HepG2 (cell line): Measurements from ENCODE around the gene TPST2. TPM values are rescaled to one million over a fixed set of nuclear protein-coding genes. Genes with fewer than 3 reads are reported as not detected.

ENCODE experiments used
- CENPT ChIP-seq: sonication (generic); formaldehyde crosslinking; IDR thresholded peaks from 2 replicates; pipeline ENCODE4 v1.8.0; 2022; ENCODE audit warnings: low read depth, mild to moderate bottlenecking, moderate library complexity, missing genetic modification reagents
- ELK4 ChIP-seq: sonication (generic); formaldehyde crosslinking; IDR thresholded peaks from 2 replicates; pipeline ENCODE4 v1.9.0; 2021; ENCODE audit warnings: missing genetic modification reagents, borderline replicate concordance
- MTA3 ChIP-seq: sonication (generic); formaldehyde crosslinking; IDR thresholded peaks from 2 replicates; pipeline ENCODE4 v1.4.0; 2020; ENCODE audit warnings: missing genetic modification reagents
- REL ChIP-seq: sonication (generic); formaldehyde crosslinking; conservative IDR thresholded peaks from 2 replicates; pipeline ENCODE4 v1.8.0; 2022; ENCODE audit warnings: mild to moderate bottlenecking, missing genetic modification reagents, moderate library complexity
- SIX4 ChIP-seq: sonication (generic); formaldehyde crosslinking; IDR thresholded peaks from 2 replicates; pipeline ENCODE4 v1.4.0; 2020; ENCODE audit warnings: missing genetic modification reagents
- SNRNP70 ChIP-seq: fragments of 200-400 bp; formaldehyde crosslinking; IDR thresholded peaks from 2 replicates; pipeline ENCODE4 v1.6.1; 2017; ENCODE audit warnings: mild to moderate bottlenecking, low read depth, low read length, moderate library complexity
- ZNF17 ChIP-seq: sonication (generic); formaldehyde crosslinking; IDR thresholded peaks from 2 replicates; pipeline ENCODE4 v1.5.0; 2020; ENCODE audit warnings: mild to moderate bottlenecking, missing genetic modification reagents
- ZNF18 ChIP-seq: sonication (generic); formaldehyde crosslinking; IDR thresholded peaks from 2 replicates; pipeline ENCODE4 v1.8.0; 2022; ENCODE audit warnings: mild to moderate bottlenecking, missing genetic modification reagents; ENCODE audit not compliant: insufficient replicate concordance
- ZNF232 ChIP-seq: sonication (generic); formaldehyde crosslinking; IDR thresholded peaks from 2 replicates; pipeline ENCODE4 v1.4.0; 2020; ENCODE audit warnings: missing genetic modification reagents, borderline replicate concordance
- ZNF629 ChIP-seq: sonication (generic); formaldehyde crosslinking; conservative IDR thresholded peaks from 2 replicates; pipeline ENCODE4 v1.5.0; 2020; ENCODE audit warnings: missing genetic modification reagents
- ZNF747 ChIP-seq: sonication (generic); formaldehyde crosslinking; IDR thresholded peaks from 2 replicates; pipeline ENCODE4 v1.8.1; 2023; ENCODE audit warnings: missing genetic modification reagents, mild to moderate bottlenecking, borderline replicate concordance
- ZNF879 ChIP-seq: sonication (generic); formaldehyde crosslinking; IDR thresholded peaks from 2 replicates; pipeline ENCODE4 v1.8.1; 2023; ENCODE audit warnings: missing genetic modification reagents
- ZSCAN12 ChIP-seq: sonication (generic); formaldehyde crosslinking; IDR thresholded peaks from 2 replicates; pipeline ENCODE4 v1.9.0; 2021; ENCODE audit warnings: mild to moderate bottlenecking, missing genetic modification reagents
- polyA plus RNA-seq, 8 experiments: library from polyadenylated mRNA; depleted of rRNA in 3 of 8; stranded (reverse) in 7 of 8; unstranded in 1 of 8; fragments of >200 nt; fragmentation: Illumina TruSeq in 4 of 8; extraction: Trizol in 4 of 8; gene quantifications; 2 replicates each; pipeline versions ENCODE4 v1.2.1 to v1.2.3, GENCODE V29; 2011 to 2016; ENCODE audit warnings: low read depth in 4 of 8, missing spikeins in 1 of 8, mixed read lengths in 1 of 8; ENCODE audit not compliant: insufficient read depth in 1 of 8
- total RNA-seq, 5 experiments: library from RNA; depleted of rRNA; stranded (reverse); fragments of >200 nt; fragmentation: Illumina TruSeq; extraction: Trizol; gene quantifications; 2 replicates each; pipeline ENCODE4 v1.2.3, GENCODE V29; 2016; ENCODE audit warnings: low read depth in 1 of 5
- TF ChIP-seq, protein P1 (sequence below): sonication (generic); formaldehyde crosslinking; IDR thresholded peaks from 2 replicates; pipeline ENCODE4 v1.4.0; 2020; ENCODE audit warnings: missing genetic modification reagents
- TF ChIP-seq, protein P2 (sequence below): sonication (generic); formaldehyde crosslinking; IDR thresholded peaks from 2 replicates; pipeline ENCODE4 v1.5.1; 2020; ENCODE audit warnings: mild to moderate bottlenecking, moderate library complexity, missing genetic modification reagents
- TF ChIP-seq, protein P3 (sequence below): sonication (generic); formaldehyde crosslinking; IDR thresholded peaks from 2 replicates; pipeline ENCODE4 v1.8.0; 2022; ENCODE audit warnings: mild to moderate bottlenecking, missing genetic modification reagents

Gene TPST2
- total and polyA plus RNA-seq, 2 of the 13 experiments (the other 11 are each of a cell fraction or from before 2014, with no cell fraction given): 15.2 to 23.8 TPM

GRCh38 chr22:26483439-26484359 lies 106.2 kb downstream of the TPST2 start, which contains the start of the genes HPS4 and SRRD (continued):
- TF ChIP-seq ELK4 (CRISPR knock-in tag): no peak
- TF ChIP-seq, protein P1, sequence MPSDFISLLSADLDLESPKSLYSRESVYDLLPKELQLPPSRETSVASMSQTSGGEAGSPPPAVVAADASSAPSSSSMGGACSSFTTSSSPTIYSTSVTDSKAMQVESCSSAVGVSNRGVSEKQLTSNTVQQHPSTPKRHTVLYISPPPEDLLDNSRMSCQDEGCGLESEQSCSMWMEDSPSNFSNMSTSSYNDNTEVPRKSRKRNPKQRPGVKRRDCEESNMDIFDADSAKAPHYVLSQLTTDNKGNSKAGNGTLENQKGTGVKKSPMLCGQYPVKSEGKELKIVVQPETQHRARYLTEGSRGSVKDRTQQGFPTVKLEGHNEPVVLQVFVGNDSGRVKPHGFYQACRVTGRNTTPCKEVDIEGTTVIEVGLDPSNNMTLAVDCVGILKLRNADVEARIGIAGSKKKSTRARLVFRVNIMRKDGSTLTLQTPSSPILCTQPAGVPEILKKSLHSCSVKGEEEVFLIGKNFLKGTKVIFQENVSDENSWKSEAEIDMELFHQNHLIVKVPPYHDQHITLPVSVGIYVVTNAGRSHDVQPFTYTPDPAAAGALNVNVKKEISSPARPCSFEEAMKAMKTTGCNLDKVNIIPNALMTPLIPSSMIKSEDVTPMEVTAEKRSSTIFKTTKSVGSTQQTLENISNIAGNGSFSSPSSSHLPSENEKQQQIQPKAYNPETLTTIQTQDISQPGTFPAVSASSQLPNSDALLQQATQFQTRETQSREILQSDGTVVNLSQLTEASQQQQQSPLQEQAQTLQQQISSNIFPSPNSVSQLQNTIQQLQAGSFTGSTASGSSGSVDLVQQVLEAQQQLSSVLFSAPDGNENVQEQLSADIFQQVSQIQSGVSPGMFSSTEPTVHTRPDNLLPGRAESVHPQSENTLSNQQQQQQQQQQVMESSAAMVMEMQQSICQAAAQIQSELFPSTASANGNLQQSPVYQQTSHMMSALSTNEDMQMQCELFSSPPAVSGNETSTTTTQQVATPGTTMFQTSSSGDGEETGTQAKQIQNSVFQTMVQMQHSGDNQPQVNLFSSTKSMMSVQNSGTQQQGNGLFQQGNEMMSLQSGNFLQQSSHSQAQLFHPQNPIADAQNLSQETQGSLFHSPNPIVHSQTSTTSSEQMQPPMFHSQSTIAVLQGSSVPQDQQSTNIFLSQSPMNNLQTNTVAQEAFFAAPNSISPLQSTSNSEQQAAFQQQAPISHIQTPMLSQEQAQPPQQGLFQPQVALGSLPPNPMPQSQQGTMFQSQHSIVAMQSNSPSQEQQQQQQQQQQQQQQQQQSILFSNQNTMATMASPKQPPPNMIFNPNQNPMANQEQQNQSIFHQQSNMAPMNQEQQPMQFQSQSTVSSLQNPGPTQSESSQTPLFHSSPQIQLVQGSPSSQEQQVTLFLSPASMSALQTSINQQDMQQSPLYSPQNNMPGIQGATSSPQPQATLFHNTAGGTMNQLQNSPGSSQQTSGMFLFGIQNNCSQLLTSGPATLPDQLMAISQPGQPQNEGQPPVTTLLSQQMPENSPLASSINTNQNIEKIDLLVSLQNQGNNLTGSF (CRISPR knock-in tag): no peak
- TF ChIP-seq SNRNP70: no peak
- TF ChIP-seq, protein P2, sequence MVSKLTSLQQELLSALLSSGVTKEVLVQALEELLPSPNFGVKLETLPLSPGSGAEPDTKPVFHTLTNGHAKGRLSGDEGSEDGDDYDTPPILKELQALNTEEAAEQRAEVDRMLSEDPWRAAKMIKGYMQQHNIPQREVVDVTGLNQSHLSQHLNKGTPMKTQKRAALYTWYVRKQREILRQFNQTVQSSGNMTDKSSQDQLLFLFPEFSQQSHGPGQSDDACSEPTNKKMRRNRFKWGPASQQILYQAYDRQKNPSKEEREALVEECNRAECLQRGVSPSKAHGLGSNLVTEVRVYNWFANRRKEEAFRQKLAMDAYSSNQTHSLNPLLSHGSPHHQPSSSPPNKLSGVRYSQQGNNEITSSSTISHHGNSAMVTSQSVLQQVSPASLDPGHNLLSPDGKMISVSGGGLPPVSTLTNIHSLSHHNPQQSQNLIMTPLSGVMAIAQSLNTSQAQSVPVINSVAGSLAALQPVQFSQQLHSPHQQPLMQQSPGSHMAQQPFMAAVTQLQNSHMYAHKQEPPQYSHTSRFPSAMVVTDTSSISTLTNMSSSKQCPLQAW (CRISPR knock-in tag): peak; percentile 88
- TF ChIP-seq MTA3 (CRISPR knock-in tag): no peak
- TF ChIP-seq REL (CRISPR knock-in tag): no peak; the same call in 1 of the 2 replicates
- no peak for TF ChIP-seq CENPT (CRISPR knock-in tag)
- TF ChIP-seq ZNF18 (CRISPR knock-in tag): peak; percentile 74
- TF ChIP-seq ZSCAN12 (CRISPR knock-in tag): 0 out of 2 replicates have a peak, but pooled peaks have one; percentile 21
- TF ChIP-seq ZNF17 (CRISPR knock-in tag): no peak
- TF ChIP-seq ZNF629 (CRISPR knock-in tag): peak; percentile 99
- peak; percentile 67; the same call in 1 of the 2 replicates for TF ChIP-seq ZNF232 (CRISPR knock-in tag)
- TF ChIP-seq ZNF747 (CRISPR knock-in tag): no peak; the same call in 1 of the 2 replicates
- TF ChIP-seq SIX4 (CRISPR knock-in tag): peak; percentile 52; the same call in 1 of the 2 replicates
- TF ChIP-seq ZNF879 (CRISPR knock-in tag): no peak
- TF ChIP-seq, protein P3, sequence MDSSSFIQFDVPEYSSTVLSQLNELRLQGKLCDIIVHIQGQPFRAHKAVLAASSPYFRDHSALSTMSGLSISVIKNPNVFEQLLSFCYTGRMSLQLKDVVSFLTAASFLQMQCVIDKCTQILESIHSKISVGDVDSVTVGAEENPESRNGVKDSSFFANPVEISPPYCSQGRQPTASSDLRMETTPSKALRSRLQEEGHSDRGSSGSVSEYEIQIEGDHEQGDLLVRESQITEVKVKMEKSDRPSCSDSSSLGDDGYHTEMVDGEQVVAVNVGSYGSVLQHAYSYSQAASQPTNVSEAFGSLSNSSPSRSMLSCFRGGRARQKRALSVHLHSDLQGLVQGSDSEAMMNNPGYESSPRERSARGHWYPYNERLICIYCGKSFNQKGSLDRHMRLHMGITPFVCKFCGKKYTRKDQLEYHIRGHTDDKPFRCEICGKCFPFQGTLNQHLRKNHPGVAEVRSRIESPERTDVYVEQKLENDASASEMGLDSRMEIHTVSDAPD: no peak
